ENCODE measurements around the gene TMEM116.
"Not testable (repeated sequence)": the region's sequence is repeated elsewhere in the genome, so short reads cannot be mapped to it uniquely, and the experiment has no call there.

TMEM116 gene

DNA sequence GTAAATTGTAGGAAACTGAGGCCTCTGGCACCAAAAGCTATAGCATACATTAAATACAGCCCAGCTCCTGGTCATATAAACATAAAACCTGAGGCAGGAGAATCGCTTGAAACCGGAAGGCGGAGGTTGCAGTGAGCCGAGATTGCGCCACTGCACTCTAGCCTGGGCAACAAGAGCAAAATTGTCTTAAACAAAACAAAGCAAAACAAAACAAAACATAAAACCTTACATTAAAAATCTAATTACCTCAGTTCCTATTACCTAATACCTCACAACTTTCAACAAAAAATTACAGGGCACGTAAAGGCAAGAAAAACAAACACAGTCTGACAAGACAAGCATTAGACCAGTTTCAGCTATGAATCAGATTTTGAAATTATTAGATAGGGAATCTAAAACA, 36.7 kb downstream of the TMEM116 start:
- DNase-seq (ENCODE audit: low read depth in 2 of 2) = no peak

DNA sequence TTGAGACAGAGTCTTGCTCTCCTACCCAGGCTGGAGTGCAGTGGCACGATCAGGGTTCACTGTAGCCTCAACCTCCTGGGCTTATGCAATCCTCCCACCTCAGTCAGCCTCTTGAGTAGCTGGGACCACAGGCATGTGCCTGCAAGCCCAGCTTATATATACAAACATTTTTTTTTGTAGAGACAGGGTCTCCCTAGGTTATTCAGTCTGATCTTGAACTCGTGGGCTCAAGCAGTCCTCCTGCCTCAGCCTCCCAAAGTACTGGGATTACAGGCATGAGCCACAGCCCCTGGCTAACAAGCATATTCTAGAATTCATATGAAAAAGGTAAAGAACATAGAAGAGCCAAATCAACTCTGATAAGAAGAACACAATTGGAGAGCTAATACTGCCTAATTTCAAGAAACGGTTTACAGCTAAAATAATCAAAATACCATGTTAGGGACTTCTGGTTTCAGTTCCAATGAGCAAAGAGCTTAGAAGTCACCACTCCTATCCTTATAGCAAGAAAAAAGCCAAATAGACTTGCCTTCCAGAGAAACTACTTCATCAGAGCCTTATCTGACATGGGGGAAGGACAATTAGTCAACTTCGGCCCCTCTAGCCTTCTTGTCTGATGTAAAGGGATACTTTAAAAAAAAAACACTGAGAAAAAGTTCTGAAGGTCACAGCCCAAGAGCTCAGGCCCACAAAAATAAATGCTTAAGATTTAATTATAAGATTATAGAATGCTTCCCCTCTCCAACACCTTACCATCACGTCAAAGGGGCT, 37.6 kb downstream of the TMEM116 start:
- no peak for DNase-seq (ENCODE audit: low read depth in 2 of 2)

DNA sequence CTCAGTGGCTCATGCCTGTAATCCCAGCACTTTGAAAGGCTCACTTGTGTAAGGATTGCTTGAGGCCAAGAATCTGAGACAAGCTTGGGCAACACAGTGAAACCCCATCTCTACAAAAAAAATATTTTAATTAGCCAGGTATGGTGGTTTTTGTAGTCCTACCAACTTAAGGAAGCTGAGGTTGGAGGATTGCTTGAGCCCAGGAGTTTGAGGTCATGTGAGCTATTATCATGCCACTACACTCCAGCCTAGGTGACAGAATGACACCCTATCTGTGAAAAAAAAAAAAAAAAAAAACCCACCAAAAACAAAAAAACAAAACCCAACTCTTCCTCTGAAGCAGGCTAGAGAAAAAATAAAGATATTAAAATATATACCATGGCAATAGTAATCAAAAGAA, 41.2 kb downstream of the TMEM116 start:
- DNase-seq (ENCODE audit: low read depth in 2 of 2) = no peak

DNA sequence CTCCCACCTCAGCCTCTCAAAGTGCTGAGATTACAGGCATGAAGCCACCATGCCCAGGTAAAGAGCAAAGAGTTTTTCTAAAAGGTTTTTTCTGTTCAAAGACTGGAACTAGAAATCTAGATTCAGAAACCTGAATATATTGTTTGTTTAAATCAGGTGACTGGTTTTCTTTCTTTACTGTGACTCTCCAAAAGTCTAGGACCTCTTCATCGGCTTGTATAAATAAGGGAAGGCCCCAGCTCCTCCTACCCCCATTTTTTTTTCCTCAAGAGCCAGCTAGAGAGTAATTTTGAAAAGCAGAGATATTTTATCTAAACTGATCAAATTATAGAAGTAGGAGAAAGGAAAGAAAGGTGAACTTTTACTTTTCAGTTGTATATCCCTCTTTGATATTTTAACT, 48.0 kb downstream of the TMEM116 start:
- no peak for DNase-seq (ENCODE audit: low read depth in 2 of 2)

DNA sequence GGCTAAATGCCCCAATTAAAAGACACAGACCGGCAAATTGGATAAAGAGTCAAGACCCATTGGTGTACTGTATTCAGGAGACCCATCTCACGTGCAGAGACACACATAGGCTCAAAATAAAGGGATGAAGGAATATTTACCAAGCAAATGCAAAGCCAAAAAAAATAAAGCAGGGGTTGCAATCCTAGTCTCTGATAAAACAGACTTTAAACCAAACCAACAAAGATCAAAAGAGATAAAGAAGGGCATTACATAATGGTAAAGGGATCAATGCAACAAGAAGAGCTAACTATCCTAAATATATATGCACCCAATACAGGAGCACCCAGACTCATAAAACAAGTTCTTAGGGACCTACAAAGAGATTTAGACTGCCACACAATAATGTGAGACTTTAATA, 53.4 kb downstream of the TMEM116 start:
- DNase-seq (ENCODE audit: low read depth in 2 of 2) = not testable (repeated sequence)

DNA sequence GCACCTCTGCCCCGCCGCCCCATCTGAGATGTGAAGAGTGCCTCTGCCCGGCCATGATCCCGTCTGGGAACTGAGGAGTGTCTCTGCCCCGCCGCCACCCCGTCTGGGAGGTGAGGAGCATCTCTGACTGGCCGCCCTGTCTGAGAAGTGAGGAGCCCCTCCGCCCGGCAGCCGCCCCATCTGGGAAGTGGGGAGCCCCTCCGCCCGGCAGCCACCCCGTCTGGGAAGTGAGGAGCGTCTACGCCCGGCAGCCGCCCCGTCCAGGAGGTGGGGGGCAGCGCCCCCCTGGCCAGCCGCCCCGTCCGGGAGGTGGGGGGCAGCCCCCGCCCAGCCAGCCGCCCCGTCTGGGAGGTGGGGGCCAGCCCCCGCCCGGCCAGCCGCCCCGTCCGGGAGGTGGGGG, 55.7 kb downstream of the TMEM116 start:
- not testable (repeated sequence) for DNase-seq (ENCODE audit: low read depth in 2 of 2)

DNA sequence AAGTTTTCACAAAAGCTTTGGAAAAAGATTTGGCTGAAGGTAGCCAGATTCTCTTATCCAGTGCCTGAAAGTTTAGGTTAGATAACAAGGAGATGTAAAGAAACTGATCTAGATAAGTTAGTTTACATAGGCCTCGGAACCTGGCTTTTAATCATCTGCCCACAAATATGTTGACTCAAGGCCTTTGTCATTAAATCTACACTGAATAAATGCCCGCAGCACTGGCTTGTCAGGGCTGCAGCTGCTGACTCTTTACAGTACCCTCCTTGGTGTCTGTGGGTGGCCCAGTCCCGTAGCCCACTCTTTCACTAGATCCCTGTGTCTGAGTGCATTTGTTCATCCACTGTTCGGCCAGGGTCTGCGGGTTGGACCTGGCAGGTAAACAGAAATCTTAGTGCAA, 58.0 kb downstream of the TMEM116 start:
- DNase-seq (ENCODE audit: low read depth in 2 of 2) = no peak

DNA sequence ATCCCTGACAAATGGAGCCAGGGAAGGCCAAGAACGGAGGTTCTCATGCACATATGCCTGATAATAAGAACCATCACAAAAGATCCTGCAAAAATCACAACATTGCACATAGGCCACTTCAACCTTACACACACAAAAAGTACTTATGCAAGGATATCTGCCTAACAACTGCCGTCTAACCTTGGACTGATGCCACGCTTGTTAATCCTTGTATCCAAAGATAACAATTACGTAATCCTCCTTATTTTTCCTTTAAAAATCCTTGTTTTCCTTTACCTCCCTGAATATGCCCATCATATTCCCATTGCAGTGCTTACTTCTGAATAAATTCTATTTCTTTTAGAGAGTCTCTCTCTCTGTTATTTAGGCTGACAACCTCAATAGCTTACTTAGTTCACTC, 59.5 kb downstream of the TMEM116 start:
- no peak for DNase-seq (ENCODE audit: low read depth in 2 of 2)

DNA sequence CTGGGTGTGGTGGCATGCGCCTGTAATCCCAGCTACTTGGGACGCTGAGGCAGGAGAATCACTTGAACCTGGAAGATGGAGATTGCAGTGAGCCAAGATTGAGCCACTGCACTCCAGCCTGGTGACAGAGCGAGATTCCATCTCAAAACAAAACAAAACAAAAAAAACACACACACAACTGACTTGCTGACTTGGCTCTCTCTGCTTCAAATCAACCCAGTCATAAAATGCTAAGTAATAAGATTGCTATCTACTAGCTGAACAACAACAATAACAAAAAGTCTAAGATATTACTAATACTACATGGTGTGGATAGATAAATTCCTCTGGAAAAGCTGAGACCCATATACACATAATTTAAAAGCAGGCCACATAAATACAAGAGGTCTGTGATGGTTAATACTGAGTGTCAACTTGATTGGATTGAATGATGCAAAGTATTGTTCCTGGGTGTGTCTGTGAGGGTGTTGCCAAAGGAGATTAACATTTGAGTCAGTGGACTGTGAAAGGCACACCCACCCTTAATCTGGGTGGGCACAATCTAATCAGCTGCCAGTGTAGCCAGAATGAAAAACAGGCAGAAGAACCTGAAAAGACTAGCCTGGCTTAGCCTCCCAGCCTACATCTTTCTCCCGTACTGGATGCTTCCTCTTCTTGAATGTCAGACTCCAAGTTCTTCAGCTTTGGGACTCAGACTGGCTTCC, 60.7 kb downstream of the TMEM116 start:
- not testable (repeated sequence) for DNase-seq (ENCODE audit: low read depth in 2 of 2)

DNA sequence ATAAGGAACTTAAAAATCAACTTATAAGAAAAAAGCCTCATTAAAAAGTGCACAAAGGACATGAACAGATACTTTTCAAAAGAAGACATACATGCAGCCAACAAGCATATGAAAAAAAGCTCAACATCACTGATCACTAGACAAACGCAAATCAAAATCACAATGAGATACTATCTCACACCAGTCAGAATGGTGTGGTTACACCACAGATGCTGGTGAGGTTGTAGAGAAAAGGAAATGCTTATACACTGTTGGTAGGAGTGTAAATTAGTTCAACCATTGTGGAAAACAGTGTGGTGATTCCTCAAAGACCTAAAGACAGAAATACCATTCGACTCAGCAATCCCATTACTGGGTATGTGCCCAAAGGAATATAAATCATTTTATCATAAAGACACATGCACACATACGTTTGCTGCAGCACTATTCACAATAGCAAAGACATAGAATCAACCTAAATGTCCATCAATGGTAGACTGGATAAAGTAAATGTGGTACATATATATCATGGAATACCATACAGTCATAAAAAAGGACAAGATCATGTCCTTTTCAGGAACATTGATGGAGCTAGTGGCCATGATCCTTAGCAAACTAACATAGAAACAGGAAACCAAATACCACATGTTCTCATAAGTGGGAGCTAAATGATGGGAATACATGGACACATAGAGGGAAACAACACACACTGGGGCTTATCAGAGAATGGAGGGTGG, 61.8 kb downstream of the TMEM116 start:
- not testable (repeated sequence) for DNase-seq (ENCODE audit: low read depth in 2 of 2)

DNA sequence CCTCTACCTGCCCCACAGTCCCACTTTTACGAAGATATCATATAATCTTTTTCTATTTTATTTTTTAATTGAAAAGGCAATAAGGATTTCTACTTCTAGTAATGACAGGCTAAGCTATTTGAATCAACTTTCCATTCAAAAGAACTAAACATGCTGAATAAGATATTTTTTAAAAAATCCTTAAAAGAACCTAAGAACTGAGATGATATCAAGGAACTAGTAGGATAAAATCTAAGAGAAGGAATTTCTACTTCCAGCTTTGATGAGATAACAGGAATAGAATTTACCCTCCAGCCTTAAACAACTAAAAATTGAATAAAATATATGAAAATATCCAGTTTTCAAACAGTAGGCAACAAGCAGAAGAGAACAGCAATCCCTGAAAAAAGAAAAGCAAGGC, 69.0 kb downstream of the TMEM116 start:
- DNase-seq (ENCODE audit: low read depth in 2 of 2) = no peak

DNA sequence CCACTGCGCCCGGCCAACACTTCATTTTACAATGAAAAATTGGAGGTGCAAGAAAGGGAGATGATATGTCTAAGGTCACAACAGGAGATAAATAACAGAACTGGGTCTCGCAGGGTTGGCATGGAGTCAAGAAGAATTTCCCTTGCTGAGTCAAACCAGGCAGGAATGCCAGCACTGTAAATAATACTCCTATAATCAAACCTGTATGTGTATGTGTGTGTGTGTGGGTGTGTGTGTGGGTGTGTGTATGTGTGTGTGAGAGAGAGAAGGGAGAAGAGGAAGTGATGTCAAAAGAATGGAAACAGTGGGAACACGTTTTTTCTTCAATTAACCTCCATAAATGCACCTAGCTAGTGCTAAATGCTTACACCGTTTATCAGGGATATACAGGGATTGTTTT, 70.4 kb downstream of the TMEM116 start:
- no peak for DNase-seq (ENCODE audit: low read depth in 2 of 2)

DNA sequence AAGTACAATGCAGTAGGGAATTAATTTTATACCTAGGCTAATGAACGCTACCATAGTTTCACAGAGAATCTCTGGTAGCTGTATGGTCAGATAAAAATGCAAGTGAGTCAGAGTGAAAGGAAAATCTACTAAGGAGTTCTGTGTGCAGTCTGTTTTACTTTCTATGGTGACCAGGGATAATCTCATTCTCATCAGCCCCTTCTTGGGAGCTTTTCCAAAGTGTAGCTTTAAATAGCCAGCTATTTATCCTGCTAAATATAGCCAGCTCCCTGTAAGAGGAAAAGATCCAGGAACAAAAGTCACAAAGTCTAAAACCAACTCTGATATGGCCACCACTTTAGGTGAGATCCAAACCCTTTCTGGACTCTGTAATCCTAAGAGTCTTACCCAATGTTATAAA, 75.5 kb downstream of the TMEM116 start:
- no peak for DNase-seq (ENCODE audit: low read depth in 2 of 2)

DNA sequence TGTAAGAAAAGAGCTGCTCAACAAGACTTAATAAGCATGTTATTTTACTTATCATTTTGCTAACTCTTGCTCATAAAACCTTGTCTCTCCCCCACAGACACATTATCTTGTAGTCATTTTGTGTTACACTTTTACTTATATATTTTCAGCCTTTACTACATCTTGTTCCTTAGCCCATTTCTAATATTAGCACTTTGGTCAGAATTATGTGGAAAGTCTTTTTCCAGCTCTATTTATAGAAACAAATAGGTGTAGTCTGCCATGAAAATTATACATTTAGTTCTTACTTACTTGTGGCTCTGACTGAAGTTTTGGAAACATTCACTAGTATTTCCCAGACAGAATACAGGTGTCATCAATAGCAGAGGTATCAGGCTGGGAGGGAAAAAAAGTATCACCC, 76.1 kb downstream of the TMEM116 start:
- no peak for DNase-seq (ENCODE audit: low read depth in 2 of 2)

DNA sequence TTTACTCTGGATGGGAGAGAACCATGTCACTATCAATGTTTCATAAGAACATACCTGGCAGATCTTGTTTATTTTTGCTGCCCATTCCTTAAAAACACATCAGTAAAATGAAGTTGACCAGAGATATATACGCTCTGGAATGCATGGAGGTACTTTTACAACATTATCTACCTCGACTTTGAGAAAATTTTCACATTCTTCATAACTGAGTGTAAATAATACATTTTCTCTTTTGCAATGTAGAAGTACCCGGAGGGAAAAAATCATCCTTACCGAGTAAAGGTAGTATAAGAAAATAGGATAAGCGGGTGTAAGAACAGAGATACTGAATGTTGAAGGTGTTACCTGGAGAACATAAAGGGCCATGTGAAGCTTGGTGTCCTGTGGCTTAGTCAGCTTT, 80.7 kb downstream of the TMEM116 start:
- no peak for DNase-seq (ENCODE audit: low read depth in 2 of 2)

DNA sequence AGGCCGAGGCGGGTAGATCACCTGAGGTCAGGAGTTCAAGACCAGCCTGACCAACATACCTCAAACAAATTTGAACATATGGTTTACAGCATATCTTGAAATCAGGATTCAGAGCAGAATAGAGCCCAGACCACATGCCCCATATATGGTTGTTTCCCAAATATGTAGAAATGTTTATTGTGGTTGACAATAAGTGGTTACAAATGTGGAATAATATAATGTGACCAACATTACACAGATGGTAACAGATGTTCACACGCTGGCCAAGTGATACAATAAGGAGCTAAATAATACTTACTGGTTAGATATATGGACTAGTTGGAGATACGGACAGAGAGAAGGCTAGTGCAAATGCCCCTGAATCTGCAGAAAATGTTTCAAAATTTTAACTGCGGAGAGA, 85.6 kb downstream of the TMEM116 start:
- no peak for DNase-seq (ENCODE audit: low read depth in 2 of 2)

DNA sequence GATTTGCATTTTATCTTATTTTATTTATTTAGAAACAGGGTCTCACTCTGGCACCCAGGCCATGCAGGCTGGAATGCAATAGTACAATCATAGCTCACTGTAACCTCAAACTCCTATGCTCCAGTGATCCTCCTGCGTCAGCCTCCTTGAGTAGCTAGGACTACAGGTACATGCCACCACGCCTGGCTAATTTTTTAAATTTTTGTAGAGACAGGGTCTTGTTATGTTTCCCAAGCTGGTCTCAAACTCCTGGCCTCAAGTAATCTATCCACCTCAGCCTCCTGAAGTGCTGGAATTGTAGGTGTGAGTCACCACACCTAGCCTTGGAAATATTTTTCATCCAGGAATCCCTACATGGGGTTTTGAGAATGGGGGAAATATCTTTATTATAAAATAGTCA, 86.3 kb downstream of the TMEM116 start:
- no peak for DNase-seq (ENCODE audit: low read depth in 2 of 2)

DNA sequence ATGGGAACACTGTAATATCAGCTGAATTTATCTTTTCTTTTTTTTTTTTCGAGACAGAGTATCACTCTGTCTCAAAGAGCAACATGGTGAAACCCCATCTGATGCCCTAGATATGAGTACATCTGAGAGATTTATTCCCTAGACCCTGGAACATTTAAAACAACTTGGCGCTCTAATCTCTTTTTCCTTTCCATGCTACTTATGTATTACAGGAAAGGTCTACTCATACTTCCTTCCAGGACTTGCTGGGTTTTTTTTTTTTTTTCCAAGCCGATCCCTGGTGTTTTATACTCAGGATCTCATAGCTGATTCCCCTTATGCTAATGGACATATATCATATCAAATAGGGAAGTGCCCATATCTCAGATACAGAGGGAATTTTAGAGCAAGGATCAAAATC, 87.8 kb downstream of the TMEM116 start:
- DNase-seq (ENCODE audit: low read depth in 2 of 2) = no peak

DNA sequence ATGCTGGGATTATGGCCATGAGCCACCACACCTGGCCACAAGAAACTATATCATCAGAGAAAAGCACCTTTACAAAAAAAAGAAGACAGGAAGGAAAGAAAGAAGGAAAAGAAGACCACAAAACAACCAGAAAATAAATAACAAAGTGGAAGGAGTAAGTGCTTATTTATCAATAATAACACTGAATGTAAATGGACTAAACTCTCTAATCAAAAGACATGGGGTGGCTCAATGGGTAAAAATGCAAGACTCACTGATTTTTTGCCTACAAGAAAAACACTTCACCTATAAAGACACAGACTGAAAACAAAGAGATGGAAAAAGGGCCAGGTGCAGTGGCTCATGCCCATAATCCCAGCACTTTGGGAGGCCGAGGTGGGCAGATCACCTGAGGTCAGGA, 105.2 kb downstream of the TMEM116 start:
- no peak for DNase-seq (ENCODE audit: low read depth in 2 of 2)

DNA sequence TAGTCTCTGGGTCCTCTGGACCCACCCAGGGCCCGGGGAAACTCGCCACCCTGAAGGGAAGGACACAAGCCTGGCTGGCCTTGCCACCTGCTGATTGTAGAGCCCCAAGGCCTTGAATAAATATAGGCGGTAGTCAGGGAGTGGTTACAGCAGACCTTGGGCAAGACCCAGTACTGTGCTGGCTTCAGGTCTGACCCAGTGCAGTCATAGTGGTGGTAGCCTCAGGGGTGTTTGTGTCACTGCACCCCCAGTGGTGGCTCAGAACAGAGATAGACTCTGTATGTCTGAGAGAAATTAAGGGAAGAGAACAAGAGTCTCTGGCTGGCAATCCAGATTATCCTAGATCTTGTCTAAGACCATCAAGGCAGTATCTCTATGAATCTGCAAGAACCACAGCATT, 107.5 kb downstream of the TMEM116 start:
- no peak for DNase-seq (ENCODE audit: low read depth in 2 of 2)

DNA sequence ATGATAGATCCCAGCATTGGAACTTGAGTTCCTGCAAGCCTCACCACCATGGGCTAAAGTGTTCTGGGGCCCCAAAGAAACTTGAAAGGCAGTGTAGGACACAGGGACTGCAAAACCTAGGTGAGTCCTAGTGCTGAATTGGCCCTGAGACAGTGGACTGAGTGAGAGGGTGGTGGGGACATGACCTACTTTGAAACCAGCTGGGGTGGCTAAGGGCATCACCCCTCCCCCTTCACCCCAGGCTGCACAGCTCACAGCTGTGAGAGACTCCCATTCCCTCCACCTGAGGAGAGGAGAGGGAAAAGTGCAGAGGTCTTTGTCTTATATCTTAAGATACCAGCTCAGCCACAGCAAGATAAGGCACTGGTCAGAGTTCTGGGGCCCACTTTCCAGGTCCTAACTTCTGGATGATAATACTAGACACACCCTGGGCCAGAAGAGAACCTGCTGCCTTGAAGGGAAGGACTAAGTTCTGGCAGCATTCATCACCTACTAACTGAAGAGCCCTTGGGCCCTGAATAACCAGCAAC, 108.5 kb downstream of the TMEM116 start:
- DNase-seq (ENCODE audit: low read depth in 2 of 2) = no peak

DNA sequence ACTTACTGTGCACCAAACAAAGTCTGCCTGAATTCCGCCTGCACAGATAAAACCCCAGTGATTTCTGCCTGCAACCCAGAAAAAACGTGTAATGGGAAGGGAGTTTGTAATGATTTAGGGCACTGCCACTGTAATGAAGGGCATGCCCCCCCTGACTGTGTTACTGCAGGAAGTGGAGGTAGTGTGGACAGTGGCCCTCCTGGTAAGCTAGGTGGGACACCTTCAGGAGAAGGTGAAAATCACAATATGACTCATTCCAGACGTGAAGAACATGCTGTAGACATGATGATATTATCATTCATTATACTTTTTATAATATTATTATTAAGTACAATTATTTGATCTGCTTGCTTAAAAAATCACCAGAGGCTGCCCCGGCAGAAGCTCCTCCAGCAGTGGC, 111.8 kb downstream of the TMEM116 start:
- no peak for DNase-seq (ENCODE audit: low read depth in 2 of 2)

DNA sequence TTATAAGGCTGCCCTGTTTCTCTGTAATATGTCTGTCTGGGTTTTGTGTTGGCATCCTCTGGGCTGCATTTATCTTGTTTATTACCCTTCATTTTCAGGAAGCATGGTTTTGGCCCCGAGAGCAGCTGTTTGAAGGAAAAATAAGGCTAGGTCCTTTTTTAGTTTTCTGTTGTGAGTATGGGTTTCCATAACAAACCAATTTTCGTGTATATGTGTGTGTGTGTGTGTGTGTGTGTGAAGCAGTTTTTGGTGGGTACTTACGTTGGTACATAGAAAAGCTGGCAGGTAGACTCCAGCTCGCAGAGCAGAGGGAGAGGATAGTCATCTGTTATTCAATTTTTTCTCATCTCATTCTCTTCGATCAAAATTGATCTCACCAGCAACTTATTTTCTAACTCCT, 118.4 kb downstream of the TMEM116 start:
- no peak for DNase-seq (ENCODE audit: low read depth in 2 of 2)
